B cell (primary cell): ENCODE data around the gene SCN8A. TPM values are rescaled to one million over a fixed set of nuclear protein-coding genes. Genes with fewer than 3 reads are reported as not detected.

Experiments used
- ATAC-seq: fragments of 200-7000 bp; cut with Tn5 transposase; one replicate; pipeline ENCODE4 v1.10.0; 2021; ENCODE audit warnings: low read depth, mild to moderate bottlenecking, moderate number of reproducible peaks, moderate library complexity
- CTCF ChIA-PET: fragments of 350-600 bp; sonication (Branson Sonifier 250); formaldehyde crosslinking; loops from one replicate; lab custom pipeline; 2021; ENCODE audit warnings: antibody characterized with exemption, inconsistent platforms; lab: Charles Lee
- POLR2A ChIA-PET: fragments of 350-600 bp; sonication (Branson Sonifier 250); formaldehyde crosslinking; loops from one replicate; lab custom pipeline; 2021; ENCODE audit warnings: antibody characterized with exemption; lab: Charles Lee
- DNase-seq: peaks from one replicate; pipeline ENCODE4 v3.0.0; 2013
- H2AFZ ChIP-seq: 2 replicates; pipeline ENCODE4 v1.6.1; 2012; ENCODE audit warnings: mild to moderate bottlenecking, low read depth, low read length; ENCODE audit not compliant: insufficient read depth, poor library complexity, severe bottlenecking
- H3K27ac ChIP-seq, 2 donors: 1 replicate in 1 of 2; 2 replicates in 1 of 2; pipeline ENCODE4 v1.5.1; 2012 to 2013; ENCODE audit warnings: low read length in 2 of 2, mild to moderate bottlenecking in 2 of 2, moderate library complexity in 1 of 2
- H3K27me3 ChIP-seq, 4 experiments: fragments of 200-600 bp in 1 of 4; sonication (generic) in 1 of 4; replicated peaks in 1 of 4; 1 replicate in 2 of 4; 2 replicates in 2 of 4; pipeline versions ENCODE4 v1.6.1 to v1.7.0; 2013 to 2016; ENCODE audit warnings: low read length in 3 of 4, mild to moderate bottlenecking in 2 of 4, mixed read lengths in 1 of 4, moderate library complexity in 1 of 4; ENCODE audit not compliant: insufficient read depth in 4 of 4, control insufficient read depth in 3 of 4; ENCODE audit errors: control extremely low read depth in 1 of 4
- H3K36me3 ChIP-seq, 2 experiments: replicated peaks in 1 of 2; 1 replicate in 1 of 2; 2 replicates in 1 of 2; pipeline versions ENCODE4 v1.6.1 to v1.7.1; 2013; ENCODE audit warnings: low read length in 1 of 2; ENCODE audit not compliant: insufficient read depth in 2 of 2, control insufficient read depth in 1 of 2; ENCODE audit errors: control extremely low read depth in 1 of 2, extremely low read depth in 1 of 2
- H3K4me1 ChIP-seq, 2 donors: fragments of 200-600 bp in 1 of 2; sonication (generic) in 1 of 2; 1 replicate in 1 of 2; 2 replicates in 1 of 2; pipeline versions ENCODE4 v1.5.1 to v1.6.1; 2013 to 2017; ENCODE audit warnings: low read length in 2 of 2; ENCODE audit not compliant: control insufficient read depth in 2 of 2, insufficient read depth in 2 of 2
- H3K4me2 ChIP-seq: replicated peaks from 2 replicates; pipeline ENCODE3; 2012; ENCODE audit warnings: mild to moderate bottlenecking, low read depth, low read length; ENCODE audit not compliant: poor library complexity, severe bottlenecking
- H3K4me3 ChIP-seq, 5 experiments: fragments of 200-600 bp in 1 of 5; sonication (generic) in 1 of 5; 1 replicate in 3 of 5; 2 replicates in 2 of 5; pipeline versions ENCODE4 v1.5.1 to v1.7.0; 2011 to 2016; ENCODE audit warnings: low read length in 4 of 5, mild to moderate bottlenecking in 4 of 5, low read depth in 2 of 5, control low read depth in 1 of 5, moderate library complexity in 1 of 5; ENCODE audit not compliant: insufficient read depth in 1 of 5; ENCODE audit errors: control extremely low read depth in 1 of 5, extremely low read depth in 1 of 5
- H3K79me2 ChIP-seq: fragments of 200-600 bp; sonication (generic); one replicate; pipeline ENCODE4 v1.6.0; 2016; ENCODE audit warnings: low read length; ENCODE audit not compliant: control insufficient read depth, insufficient read depth
- H3K9ac ChIP-seq: fragments of 200-600 bp; sonication (generic); 2 replicates; pipeline ENCODE4 v1.6.1; 2017; ENCODE audit warnings: mild to moderate bottlenecking, low read length, moderate library complexity
- H3K9me3 ChIP-seq, 3 donors: one replicate each; pipeline versions ENCODE4 v1.6.1 to v1.7.1; 2013; ENCODE audit warnings: low read length in 2 of 3; ENCODE audit not compliant: control insufficient read depth in 2 of 3, insufficient read depth in 1 of 3; ENCODE audit errors: control extremely low read depth in 1 of 3
- H4K20me1 ChIP-seq: 2 replicates; pipeline ENCODE4 v1.6.0; 2012; ENCODE audit warnings: mild to moderate bottlenecking, low read length; ENCODE audit not compliant: insufficient read depth, control insufficient read depth, poor library complexity, severe bottlenecking
- H3K27ac Mint-ChIP-seq: one replicate; pipeline ENCODE4 v1.8.0; 2021; ENCODE audit warnings: mixed read lengths
- H3K27me3 Mint-ChIP-seq: one replicate; pipeline ENCODE4 v1.8.0; 2021; ENCODE audit warnings: mixed read lengths
- H3K4me1 Mint-ChIP-seq: one replicate; pipeline ENCODE4 v1.8.0; 2021; ENCODE audit warnings: mixed read lengths
- H3K4me3 Mint-ChIP-seq: one replicate; pipeline ENCODE4 v1.8.0; 2021; ENCODE audit warnings: mixed read lengths
- H3K9me3 Mint-ChIP-seq: one replicate; pipeline ENCODE4 v1.8.0; 2022; ENCODE audit warnings: mixed read lengths; ENCODE audit not compliant: insufficient read depth
- CTCF ChIP-seq: fragments of 200-600 bp; IDR thresholded peaks from one replicate; pipeline ENCODE4 v1.8.0; 2022; ENCODE audit warnings: antibody characterized with exemption, mild to moderate bottlenecking
- EZH2 ChIP-seq: IDR thresholded peaks from 2 replicates; pipeline ENCODE4 v1.6.1; 2012; ENCODE audit warnings: borderline replicate concordance, low read depth, mild to moderate bottlenecking, moderate library complexity, low read length; ENCODE audit not compliant: insufficient read depth, poor library complexity, severe bottlenecking
- WGBS: methylation state at CpG from one replicate; pipeline ENCODE4 v1.1.5; 2013; ENCODE audit warnings: missing lambda C conversion rate; ENCODE audit not compliant: insufficient coverage; 5-methylcytosine and 5-hydroxymethylcytosine counted together
- intact Hi-C: fragments of 100-400 bp; cut with micrococcal nuclease; formaldehyde crosslinking; loops from one replicate; pipeline ENCODE4 v1.10.0; 2022
- polyA plus RNA-seq: library from polyadenylated mRNA; depleted of rRNA; stranded (reverse); fragments of >200 nt; gene quantifications from 2 replicates; pipeline ENCODE4 v1.2.3, GENCODE V29; 2012
- total RNA-seq, 2 donors: library from RNA; stranded (reverse); fragments of 120-200 nt in 1 of 2; gene quantifications; 1 replicate in 1 of 2; 2 replicates in 1 of 2; pipeline versions ENCODE4 v1.2.3 to v1.2.4, GENCODE V29; 2013 to 2022

SCN8A gene
- total and polyA plus RNA-seq, 2 donors (not counting 1 experiment from before 2014, with no cell fraction given), result 0.78 to 1.0 TPM

DNA sequence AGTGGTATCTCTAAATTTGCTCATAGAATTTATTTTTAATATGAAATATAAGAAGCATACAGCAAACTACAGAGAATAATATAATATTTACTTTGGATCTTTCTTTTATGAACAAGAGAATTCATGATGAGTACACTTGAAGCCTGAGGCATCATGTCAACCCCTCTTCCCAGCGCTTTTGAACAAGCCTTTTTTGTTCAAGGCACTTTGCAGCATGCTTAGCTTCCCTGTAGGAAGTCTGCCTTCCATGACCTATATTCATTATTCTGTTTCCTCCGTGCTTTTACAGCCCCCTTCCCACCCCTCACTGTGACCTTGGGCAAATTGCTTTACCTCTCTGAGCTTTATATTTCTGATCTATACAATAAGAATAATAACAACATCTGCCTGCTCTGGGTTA is 41.6 kb downstream of the SCN8A start:
- Histone ChIP-seq H3K4me3 (no peak overlapping the region), H3K4me2 (no peak overlapping the region), H3K79me2 (no peaks in the 10 kb centered on the region), H2AFZ (no peak overlapping the region), H4K20me1 (no peaks in the 10 kb centered on the region), H3K27me3 (no peaks in the 10 kb centered on the region), H3K9ac (no peak overlapping the region), H3K4me1 (no peaks in the 10 kb centered on the region), H3K9me3 (peaks cover 0 to 3% (median under 1%) of the 10 kb centered on the region in 3 donors), H3K36me3 (no peaks in the 10 kb centered on the region), H3K27ac (no peak overlapping the region)
- intact Hi-C loops, result no loop called here
- ATAC-seq (no peak), DNase-seq (no peak)
- peaks cover 41% of the 10 kb centered on the region for H3K27me3 Mint-ChIP-seq
- CTCF ChIA-PET, result no interaction called here
- H3K4me1 Mint-ChIP-seq, result no peaks in the 10 kb centered on the region
- no peak overlapping the region for H3K27ac Mint-ChIP-seq
- POLR2A ChIA-PET, result no interaction called here
- 78% methylated on average over 1 of the region's 2 CpGs for WGBS
- no peak overlapping the region for H3K4me3 Mint-ChIP-seq
- H3K9me3 Mint-ChIP-seq, result peaks cover 4% of the 10 kb centered on the region
- TF ChIP-seq CTCF (no peak), EZH2 (no peak)

- H3K27ac Mint-ChIP-seq, result no peak overlapping the region
- TF ChIP-seq EZH2, result no peak
- H3K27me3 Mint-ChIP-seq, result peaks cover 26% of the 10 kb centered on the region
Measured at GRCh38 chr12:51635346-51635745, 44.3 kb downstream of the SCN8A start.

More at GRCh38 chr12:51635346-51635745, 44.3 kb downstream of the SCN8A start:
- Mint-ChIP-seq H3K4me1 (no peaks in the 10 kb centered on the region), H3K9me3 (peaks cover 4% of the 10 kb centered on the region), H3K4me3 (no peak overlapping the region)
- no CpG with 5 or more reads among the region's 1 CpG for WGBS
- Histone ChIP-seq H3K9me3 (peaks cover 0 to 7% (median 1%) of the 10 kb centered on the region in 3 donors), H3K9ac (no peak overlapping the region), H3K27me3 (peaks cover 0 to 2% (median under 1%) of the 10 kb centered on the region in 4 experiments), H3K4me1 (no peaks in the 10 kb centered on the region), H3K4me2 (no peak overlapping the region), H3K27ac (no peak overlapping the region), H3K79me2 (no peaks in the 10 kb centered on the region), H3K36me3 (no peaks in the 10 kb centered on the region), H2AFZ (no peak overlapping the region), H4K20me1 (no peaks in the 10 kb centered on the region), H3K4me3 (no peak overlapping the region)
- CTCF ChIA-PET, result no interaction called here
- ATAC-seq (no peak), DNase-seq (no peak)
- intact Hi-C loops, result no loop called here
- POLR2A ChIA-PET, result no interaction called here
